Esophagus (tissue), 2 donors: ENCODE measurements around the gene DPM2. TPM values are rescaled to one million over a fixed set of nuclear protein-coding genes. Genes with fewer than 3 reads are reported as not detected.

ENCODE experiments used
- H3K27ac ChIP-seq, 2 donors: one replicate each; pipeline ENCODE4 v1.5.1; 2013; ENCODE audit warnings: low read depth in 2 of 2, mild to moderate bottlenecking in 2 of 2, inconsistent platforms in 1 of 2, low read length in 1 of 2, moderate library complexity in 1 of 2
- H3K27me3 ChIP-seq, 2 donors: one replicate each; pipeline ENCODE4 v1.6.1; 2013; ENCODE audit warnings: low read length in 2 of 2, control low read depth in 1 of 2, mild to moderate bottlenecking in 1 of 2; ENCODE audit not compliant: insufficient read depth in 2 of 2, control insufficient read depth in 1 of 2
- H3K36me3 ChIP-seq, 2 donors: one replicate each; pipeline ENCODE4 v1.6.1; 2013; ENCODE audit warnings: low read length in 1 of 2; ENCODE audit not compliant: control insufficient read depth in 2 of 2, insufficient read depth in 2 of 2
- H3K4me1 ChIP-seq, 2 donors: one replicate each; pipeline ENCODE4 v1.6.1; 2013; ENCODE audit warnings: low read length in 1 of 2; ENCODE audit not compliant: control insufficient read depth in 2 of 2, insufficient read depth in 2 of 2
- H3K4me3 ChIP-seq, 2 donors: one replicate each; pipeline ENCODE4 v1.5.1; 2013; ENCODE audit warnings: low read length in 2 of 2, mild to moderate bottlenecking in 2 of 2, low read depth in 1 of 2, moderate library complexity in 1 of 2
- H3K9me3 ChIP-seq, 2 donors: one replicate each; pipeline ENCODE4 v1.6.1; 2013; ENCODE audit warnings: mild to moderate bottlenecking in 2 of 2, low read depth in 1 of 2, low read length in 1 of 2, moderate library complexity in 1 of 2; ENCODE audit not compliant: control insufficient read depth in 2 of 2, insufficient read depth in 1 of 2
- WGBS, 2 donors: extraction: QIAGEN DNeasy Blood & Tissue Kit; methylation state at CpG; one replicate each; pipeline ENCODE4 v1.1.7; 2013; 5-methylcytosine and 5-hydroxymethylcytosine counted together
- polyA plus RNA-seq, 2 donors: library from polyadenylated mRNA; stranded (reverse); fragments of 200-250 nt; gene quantifications; one replicate each; pipeline ENCODE4 v1.2.3, GENCODE V29; 2013
- donor health status: healthy with polysubstance abuse.
- donor health status: Bipolar disorder and iron deficiency.

The DPM2 gene
- polyA plus RNA-seq, 2 donors = 25.2 to 28.2 TPM

GRCh38 chr9:127947841-127948710, 10.4 kb upstream of the DPM2 start:
- no peak overlapping the region for H3K27ac ChIP-seq
- peaks cover 0 to 50% of the 10 kb centered on the region in 2 donors for H3K36me3 ChIP-seq
- WGBS, 2 donors = 83 to 85% methylated on average over 17 of the region's 17 CpGs
- H3K4me3 ChIP-seq = no peak overlapping the region
- peaks cover 0 to 12% of the 10 kb centered on the region in 2 donors for H3K4me1 ChIP-seq
- no peaks in the 10 kb centered on the region for H3K9me3 ChIP-seq
- no peaks in the 10 kb centered on the region for H3K27me3 ChIP-seq

DNA sequence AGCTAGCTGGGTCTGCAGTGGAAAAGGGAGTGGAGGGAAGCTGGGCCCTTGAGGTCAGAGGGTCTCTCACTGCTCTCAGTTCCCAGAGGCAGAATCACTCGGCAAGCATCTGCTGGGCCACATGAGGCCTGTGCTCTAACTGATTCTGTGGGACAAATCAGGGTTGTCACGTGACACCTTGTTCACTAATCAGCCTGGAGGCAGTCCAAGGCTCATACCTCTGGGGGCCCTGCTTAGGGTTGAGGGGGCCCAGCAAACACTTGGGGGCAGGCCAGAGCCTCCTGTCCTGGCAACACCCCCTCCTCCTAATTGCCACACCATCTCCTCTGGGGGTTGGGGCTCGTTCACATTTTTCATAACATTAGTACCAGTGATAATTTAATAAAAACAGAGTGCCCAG, 9.1 kb upstream of the DPM2 start:
- WGBS, 2 donors = 65 to 69% methylated on average over 3 of the region's 3 CpGs
- H3K4me3 ChIP-seq = no peak overlapping the region
- H3K9me3 ChIP-seq = no peaks in the 10 kb centered on the region
- H3K27me3 ChIP-seq = no peaks in the 10 kb centered on the region
- peaks cover 3 to 6% of the 10 kb centered on the region in 2 donors for H3K4me1 ChIP-seq
- no peak overlapping the region for H3K27ac ChIP-seq
- H3K36me3 ChIP-seq = peaks cover 0 to 58% of the 10 kb centered on the region in 2 donors

DNA sequence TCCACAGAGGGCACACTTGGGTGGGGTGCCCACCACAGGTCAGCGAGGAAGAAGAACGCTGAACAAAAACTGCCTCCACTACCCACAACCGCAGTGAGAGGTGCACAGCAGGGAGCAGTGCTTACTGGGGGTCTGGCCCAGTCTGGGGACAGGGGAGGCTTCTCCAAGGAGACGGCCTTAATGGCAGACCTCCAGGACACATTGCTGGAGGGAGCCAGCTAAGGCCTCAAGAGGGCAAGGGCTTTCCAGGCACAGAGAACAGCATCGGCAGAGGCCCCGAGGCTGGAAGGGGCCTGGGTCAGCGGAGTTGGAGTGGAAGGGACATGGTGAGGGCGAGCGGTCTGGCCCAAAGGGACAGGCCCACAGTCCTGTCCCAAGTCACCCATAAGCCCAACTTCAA, 8.3 kb upstream of the DPM2 start:
- Histone ChIP-seq H3K4me1 (peaks cover 3 to 6% of the 10 kb centered on the region in 2 donors), H3K27ac (no peak overlapping the region), H3K36me3 (peaks cover 0 to 60% of the 10 kb centered on the region in 2 donors), H3K4me3 (no peak overlapping the region), H3K27me3 (no peaks in the 10 kb centered on the region), H3K9me3 (no peaks in the 10 kb centered on the region)
- 83 to 84% methylated on average over 9 of the region's 9 CpGs for WGBS, 2 donors

- peaks cover 0 to 3% of the 10 kb centered on the region in 2 donors for H3K4me1 ChIP-seq
- H3K9me3 ChIP-seq = no peaks in the 10 kb centered on the region
- no peak overlapping the region for H3K4me3 ChIP-seq
- WGBS, 2 donors = 87 to 90% methylated on average over 24 of the region's 24 CpGs
- H3K36me3 ChIP-seq = peaks cover 0 to 58% of the 10 kb centered on the region in 2 donors
- H3K27me3 ChIP-seq = no peaks in the 10 kb centered on the region
- H3K27ac ChIP-seq = no peak overlapping the region
Observed at GRCh38 chr9:127945338-127945737, 7.7 kb upstream of the DPM2 start.

DNA sequence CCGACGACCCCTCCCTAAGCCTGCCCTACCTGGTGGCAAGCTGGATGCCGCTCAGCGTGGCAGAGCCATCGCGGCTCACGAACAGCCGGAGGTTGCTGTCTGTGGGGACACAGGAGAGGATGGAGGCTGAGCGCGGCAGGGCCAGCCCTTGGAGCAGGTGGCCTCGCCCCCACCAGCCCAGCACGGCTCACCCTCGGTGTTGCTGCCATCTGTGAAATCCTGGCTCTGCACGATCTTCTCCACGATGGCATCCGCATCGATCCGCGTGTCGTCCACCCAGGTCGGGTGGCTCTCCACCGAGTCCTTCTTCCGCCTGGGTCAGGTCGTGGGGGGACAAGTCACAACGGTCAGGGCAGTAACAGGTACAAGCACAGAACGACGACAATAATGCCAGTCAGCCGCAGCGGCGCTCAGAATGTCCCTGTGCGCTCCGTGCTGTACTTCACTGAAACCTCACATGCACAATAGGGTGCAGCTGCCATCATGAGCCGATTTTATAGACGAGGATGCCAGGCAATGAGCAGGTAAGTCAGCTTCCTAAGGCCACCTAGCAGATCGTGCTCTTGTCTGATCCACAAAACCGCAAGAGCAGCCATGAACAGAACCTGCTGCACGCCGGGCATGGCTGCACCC, 7.0 kb upstream of the DPM2 start:
- H3K36me3 ChIP-seq = peaks cover 0 to 61% of the 10 kb centered on the region in 2 donors
- peaks cover 0 to 3% of the 10 kb centered on the region in 2 donors for H3K4me1 ChIP-seq

GRCh38 chr9:127943731-127944144, 6.1 kb upstream of the DPM2 start:
- Histone ChIP-seq H3K27me3 (no peaks in the 10 kb centered on the region), H3K9me3 (no peaks in the 10 kb centered on the region), H3K4me3 (no peak overlapping the region), H3K36me3 (peaks cover 0 to 54% of the 10 kb centered on the region in 2 donors), H3K27ac (peak overlapping the region in 1 of 2 donors; percentile 39), H3K4me1 (peaks cover 0 to 3% of the 10 kb centered on the region in 2 donors)
- 31 to 35% methylated on average over 12 to 13 of the region's 13 CpGs for WGBS, 2 donors

More for the DNA sequence above, 7.0 kb upstream of the DPM2 start:
- no peak overlapping the region for H3K27ac ChIP-seq
- 90 to 93% methylated on average over 38 of the region's 38 CpGs for WGBS, 2 donors
- H3K27me3 ChIP-seq = no peaks in the 10 kb centered on the region
- no peaks in the 10 kb centered on the region for H3K9me3 ChIP-seq
- H3K4me3 ChIP-seq = no peak overlapping the region

- peak overlapping the region in 1 of 2 donors; percentile 39 for H3K27ac ChIP-seq
- H3K36me3 ChIP-seq = peaks cover 0 to 48% of the 10 kb centered on the region in 2 donors
- H3K27me3 ChIP-seq = no peaks in the 10 kb centered on the region
- WGBS, 2 donors = 77 to 80% methylated on average over 14 of the region's 14 CpGs
- H3K9me3 ChIP-seq = no peaks in the 10 kb centered on the region
- no peak overlapping the region for H3K4me3 ChIP-seq
- peaks cover 0 to 3% of the 10 kb centered on the region in 2 donors for H3K4me1 ChIP-seq
Observed at GRCh38 chr9:127943011-127943662, 5.5 kb upstream of the DPM2 start.

DNA sequence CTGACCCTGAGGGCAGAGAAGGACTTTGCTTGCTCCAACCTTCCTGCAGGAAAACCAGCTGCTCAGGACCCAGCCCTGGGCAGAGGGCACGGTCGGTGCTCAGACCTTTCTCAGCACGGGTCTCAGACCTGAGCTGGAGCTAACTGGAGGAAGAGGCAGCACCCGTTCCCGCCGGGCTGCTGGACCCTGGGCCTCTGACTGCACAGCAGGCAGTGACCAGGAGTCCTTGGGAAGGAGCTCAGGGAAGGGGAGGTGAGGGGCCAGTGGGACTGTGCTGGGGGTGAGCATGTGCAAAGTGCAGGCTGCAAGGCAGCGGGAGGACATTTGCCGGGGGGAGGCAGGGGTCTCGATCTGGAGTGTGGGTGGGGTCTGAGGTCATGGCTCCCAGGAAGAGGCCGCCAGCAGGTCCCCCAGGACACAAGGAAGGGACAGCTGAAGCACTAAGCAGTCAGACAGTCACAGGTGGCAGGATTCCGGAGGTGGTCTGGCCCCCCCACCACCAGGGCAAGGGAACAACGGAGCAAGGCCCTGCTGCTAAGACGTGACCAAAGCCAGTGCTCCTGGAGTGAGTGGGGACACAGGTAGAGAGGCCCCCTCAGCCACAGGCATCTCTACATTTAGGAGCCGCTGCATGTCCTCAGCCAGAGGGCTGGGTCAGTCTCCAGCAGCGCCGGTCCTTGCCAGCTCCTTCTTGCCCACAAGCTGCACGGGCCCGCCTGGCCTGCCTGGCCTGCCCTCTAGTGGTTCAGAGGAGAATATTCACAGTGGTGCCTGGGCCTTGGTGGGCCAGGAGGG, 4.8 kb upstream of the DPM2 start:
- Histone ChIP-seq H3K9me3 (no peaks in the 10 kb centered on the region), H3K4me1 (peaks cover 0 to 3% of the 10 kb centered on the region in 2 donors), H3K4me3 (no peak overlapping the region), H3K27me3 (no peaks in the 10 kb centered on the region), H3K27ac (no peak overlapping the region), H3K36me3 (peaks cover 0 to 42% of the 10 kb centered on the region in 2 donors)
- WGBS, 2 donors = 56 to 60% methylated on average over 18 of the region's 18 CpGs

DNA sequence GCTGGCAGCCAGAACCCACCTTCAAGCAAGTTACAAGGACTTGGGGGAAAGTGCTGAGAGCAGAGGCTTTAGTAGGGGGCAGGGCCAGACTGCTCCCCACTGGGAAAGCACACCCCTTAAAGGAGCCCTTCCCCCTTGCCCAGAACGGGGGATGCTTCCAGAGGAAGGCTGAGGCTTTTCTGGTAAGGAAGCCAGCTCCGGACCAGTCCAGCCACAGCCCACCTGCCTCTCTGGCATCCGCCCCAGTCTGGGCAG, 4.2 kb upstream of the DPM2 start:
- Histone ChIP-seq H3K9me3 (no peaks in the 10 kb centered on the region), H3K4me1 (peaks cover 3% of the 10 kb centered on the region in 2 donors), H3K36me3 (peaks cover 0 to 42% of the 10 kb centered on the region in 2 donors), H3K27me3 (no peaks in the 10 kb centered on the region), H3K27ac (no peak overlapping the region), H3K4me3 (no peak overlapping the region)
- WGBS, 2 donors = 64 to 74% methylated on average over 3 of the region's 3 CpGs
